GM06990 (cell line): Measurements from ENCODE around the gene PDXK.
"Not testable (repeated sequence)": the region's sequence is repeated elsewhere in the genome, so short reads cannot be mapped to it uniquely, and the experiment has no call there.

Experiments used
- DNase-seq: peaks from one replicate; pipeline ENCODE4 v3.0.0-alpha.2; 2011; ENCODE audit not compliant: insufficient read length; ENCODE audit errors: extremely low read depth
- H3K27me3 ChIP-seq: replicated peaks from 2 replicates; pipeline ENCODE4 v1.6.0; 2011; ENCODE audit warnings: low read length; ENCODE audit not compliant: control insufficient read depth, insufficient read depth
- H3K36me3 ChIP-seq: 2 replicates; pipeline ENCODE4 v1.5.1; 2011; ENCODE audit warnings: low read length; ENCODE audit not compliant: control insufficient read depth, insufficient read depth
- H3K4me3 ChIP-seq: replicated peaks from 2 replicates; pipeline ENCODE4 v1.5.1; 2011; ENCODE audit warnings: low read depth, mild to moderate bottlenecking, control low read depth, low read length
- CTCF ChIP-seq: IDR thresholded peaks from 2 replicates; pipeline ENCODE4 v1.5.1; 2011; ENCODE audit warnings: low read length, control low read depth, mild to moderate bottlenecking, inconsistent platforms; ENCODE audit not compliant: insufficient read depth, poor library complexity, severe bottlenecking

Gene PDXK

GRCh38 chr21:43693981-43694380 lies 24.9 kb upstream of the PDXK start:
- Histone ChIP-seq H3K4me3 (no peak overlapping the region), H3K27me3 (no peaks in the 10 kb centered on the region), H3K36me3 (peaks cover 32% of the 10 kb centered on the region)
- TF ChIP-seq CTCF = no peak
- no peak for DNase-seq

GRCh38 chr21:43694437-43695079 lies 24.4 kb upstream of the PDXK start:
- H3K4me3 ChIP-seq = no peak overlapping the region
- no peaks in the 10 kb centered on the region for H3K27me3 ChIP-seq
- peaks cover 26% of the 10 kb centered on the region for H3K36me3 ChIP-seq
- no peak for TF ChIP-seq CTCF
- DNase-seq = no peak

- TF ChIP-seq CTCF = no peak
- no peak overlapping the region for H3K4me3 ChIP-seq
- H3K36me3 ChIP-seq = peaks cover 17% of the 10 kb centered on the region
- no peak for DNase-seq
- no peaks in the 10 kb centered on the region for H3K27me3 ChIP-seq
These were observed 22.7 kb upstream of the PDXK start for GRCh38 chr21:43696214-43696613.

- no peaks in the 10 kb centered on the region for H3K27me3 ChIP-seq
- no peak overlapping the region for H3K4me3 ChIP-seq
- no peak for TF ChIP-seq CTCF
- DNase-seq = no peak
- H3K36me3 ChIP-seq = peaks cover 11% of the 10 kb centered on the region
These were observed 20.9 kb upstream of the PDXK start for GRCh38 chr21:43697758-43698643.

- not testable (repeated sequence) for H3K27me3 ChIP-seq, H3K4me3 ChIP-seq, H3K36me3 ChIP-seq, DNase-seq
These were observed 19.5 kb upstream of the PDXK start for GRCh38 chr21:43699492-43699777.

GRCh38 chr21:43699933-43700599 lies 18.9 kb upstream of the PDXK start:
- H3K4me3 ChIP-seq = no peak overlapping the region
- peaks cover 4% of the 10 kb centered on the region for H3K36me3 ChIP-seq
- TF ChIP-seq CTCF = no peak
- no peaks in the 10 kb centered on the region for H3K27me3 ChIP-seq
- DNase-seq = no peak
